Measurements from ENCODE around the gene HLA-A.

Gene HLA-A

GRCh38 chr6:29990931-29991330 is 48.6 kb downstream of the HLA-A start:
- no peak for DNase-seq

DNA sequence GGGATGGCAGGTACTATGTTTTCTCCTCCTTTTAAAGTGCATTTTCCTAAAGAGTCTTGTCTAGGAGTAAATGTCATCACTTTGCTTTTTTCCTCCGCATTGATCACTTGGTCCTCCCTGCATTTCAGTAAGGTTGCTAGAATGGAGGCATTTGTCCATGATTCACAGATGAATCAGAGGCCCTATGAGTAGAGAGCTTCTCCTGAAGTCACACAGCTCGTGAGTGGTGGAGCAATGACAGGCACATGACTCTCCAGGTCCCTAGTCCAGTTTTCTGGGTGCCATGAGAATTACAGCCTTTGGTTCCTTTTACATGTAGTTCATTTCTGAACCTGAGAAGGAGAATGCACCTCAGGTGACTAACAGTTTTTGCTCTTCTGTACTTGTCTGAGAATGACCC is 50.5 kb downstream of the HLA-A start:
- no peak for DNase-seq

- DNase-seq, result no peak
Measured at GRCh38 chr6:29994826-29995225, 52.5 kb downstream of the HLA-A start.

GRCh38 chr6:29995340-29995777 is 53.0 kb downstream of the HLA-A start:
- DNase-seq, result no peak
